H1 (cell line): ENCODE data around the gene NLGN4Y.

ENCODE experiments used
- TAF1 ChIP-seq: IDR thresholded peaks from 2 replicates; pipeline ENCODE4 v1.6.1; 2011; ENCODE audit warnings: mild to moderate bottlenecking, low read depth, low read length
- TF ChIP-seq, protein P1 (sequence below), 3 experiments: IDR thresholded peaks; 1 replicate in 2 of 3; 2 replicates in 1 of 3; pipeline versions ENCODE4 v1.5.1 to v1.6.1; 2011; ENCODE audit warnings: low read length in 3 of 3, mild to moderate bottlenecking in 3 of 3, inconsistent platforms in 2 of 3, low read depth in 1 of 3, moderate library complexity in 1 of 3; ENCODE audit not compliant: insufficient read depth in 1 of 3; ENCODE audit errors: control extremely low read depth in 1 of 3

DNA sequence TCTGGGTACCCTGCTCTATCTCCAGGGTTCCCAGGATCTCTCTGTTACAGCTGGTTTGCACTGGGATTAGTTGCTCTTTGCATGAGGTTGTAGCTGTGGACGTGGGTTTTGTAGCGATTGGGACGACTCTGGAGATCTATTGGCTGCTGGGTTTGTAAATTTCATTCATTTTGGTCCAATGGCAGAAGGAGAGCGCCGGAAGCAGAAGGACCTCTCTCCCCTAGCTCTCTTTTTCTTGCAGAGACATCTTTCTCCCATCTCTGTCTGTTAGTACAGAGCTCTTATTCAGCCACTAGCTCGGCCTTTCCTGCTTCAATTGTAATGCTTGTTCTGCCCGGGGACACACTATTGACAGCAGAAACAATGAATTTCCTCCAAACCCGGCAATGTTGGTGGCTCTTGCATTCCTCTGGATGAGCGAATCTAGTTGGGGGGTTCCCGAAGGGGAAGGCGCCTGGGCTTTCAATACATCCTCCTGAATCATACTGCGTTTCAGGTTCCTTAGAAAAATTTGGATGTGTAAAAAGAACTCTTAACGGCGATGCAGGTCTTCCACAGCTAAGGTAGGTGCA, 1.9 kb upstream of the NLGN4Y start:
- TF ChIP-seq, protein P1, sequence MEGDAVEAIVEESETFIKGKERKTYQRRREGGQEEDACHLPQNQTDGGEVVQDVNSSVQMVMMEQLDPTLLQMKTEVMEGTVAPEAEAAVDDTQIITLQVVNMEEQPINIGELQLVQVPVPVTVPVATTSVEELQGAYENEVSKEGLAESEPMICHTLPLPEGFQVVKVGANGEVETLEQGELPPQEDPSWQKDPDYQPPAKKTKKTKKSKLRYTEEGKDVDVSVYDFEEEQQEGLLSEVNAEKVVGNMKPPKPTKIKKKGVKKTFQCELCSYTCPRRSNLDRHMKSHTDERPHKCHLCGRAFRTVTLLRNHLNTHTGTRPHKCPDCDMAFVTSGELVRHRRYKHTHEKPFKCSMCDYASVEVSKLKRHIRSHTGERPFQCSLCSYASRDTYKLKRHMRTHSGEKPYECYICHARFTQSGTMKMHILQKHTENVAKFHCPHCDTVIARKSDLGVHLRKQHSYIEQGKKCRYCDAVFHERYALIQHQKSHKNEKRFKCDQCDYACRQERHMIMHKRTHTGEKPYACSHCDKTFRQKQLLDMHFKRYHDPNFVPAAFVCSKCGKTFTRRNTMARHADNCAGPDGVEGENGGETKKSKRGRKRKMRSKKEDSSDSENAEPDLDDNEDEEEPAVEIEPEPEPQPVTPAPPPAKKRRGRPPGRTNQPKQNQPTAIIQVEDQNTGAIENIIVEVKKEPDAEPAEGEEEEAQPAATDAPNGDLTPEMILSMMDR (IDR thresholded peaks at IDR 0.05; ENCODE audit: control extremely low read depth in 1 of 3, insufficient read depth in 1 of 3, low read depth in 1 of 3, low read length in 3 of 3), result no peak
- no peak for TF ChIP-seq TAF1
